Activated T-helper 2 cell treated with anti-CD3 and anti-CD28 coated beads, Interferon-gamma antibody, Interleukin-2, Interleukin-4, amounts not matched to agents 10 μg/mL and 5 μg/mL and 100 μg/mL, durations not matched to agents 14 hours and 24 hours and 36 hours (primary cell): Measurements from ENCODE around the gene ANAPC5. TPM values are rescaled to one million over a fixed set of nuclear protein-coding genes. Genes with fewer than 3 reads are reported as not detected.

Experiments used
- DNase-seq: peaks from one replicate; pipeline ENCODE4 v3.0.0; 2021; ENCODE audit warnings: low spot score
- H3K27ac Mint-ChIP-seq: one replicate; pipeline ENCODE4 v1.8.0; 2021; ENCODE audit warnings: mixed read lengths
- H3K27me3 Mint-ChIP-seq: one replicate; pipeline ENCODE4 v1.8.0; 2021; ENCODE audit warnings: low read depth, mixed read lengths
- H3K36me3 Mint-ChIP-seq: one replicate; pipeline ENCODE4 v1.8.0; 2021; ENCODE audit warnings: low read depth, mixed read lengths
- H3K4me1 Mint-ChIP-seq: one replicate; pipeline ENCODE4 v1.8.0; 2021; ENCODE audit warnings: low read depth, mixed read lengths
- H3K4me3 Mint-ChIP-seq: one replicate; pipeline ENCODE4 v1.8.0; 2021; ENCODE audit warnings: low read depth, mild to moderate bottlenecking, moderate library complexity, mixed read lengths
- H3K9me3 Mint-ChIP-seq: one replicate; pipeline ENCODE4 v1.8.0; 2021; ENCODE audit warnings: mixed read lengths
- intact Hi-C: fragments of 100-400 bp; cut with micrococcal nuclease; formaldehyde crosslinking; loops from one replicate; pipeline ENCODE4 v1.15.1; 2023
- total RNA-seq: library from RNA; stranded (reverse); gene quantifications from 2 replicates; pipeline ENCODE4 v1.2.3, GENCODE V29; 2022

ANAPC5 gene
- total RNA-seq, 1 donor from 2014 or later = 132 TPM

DNA sequence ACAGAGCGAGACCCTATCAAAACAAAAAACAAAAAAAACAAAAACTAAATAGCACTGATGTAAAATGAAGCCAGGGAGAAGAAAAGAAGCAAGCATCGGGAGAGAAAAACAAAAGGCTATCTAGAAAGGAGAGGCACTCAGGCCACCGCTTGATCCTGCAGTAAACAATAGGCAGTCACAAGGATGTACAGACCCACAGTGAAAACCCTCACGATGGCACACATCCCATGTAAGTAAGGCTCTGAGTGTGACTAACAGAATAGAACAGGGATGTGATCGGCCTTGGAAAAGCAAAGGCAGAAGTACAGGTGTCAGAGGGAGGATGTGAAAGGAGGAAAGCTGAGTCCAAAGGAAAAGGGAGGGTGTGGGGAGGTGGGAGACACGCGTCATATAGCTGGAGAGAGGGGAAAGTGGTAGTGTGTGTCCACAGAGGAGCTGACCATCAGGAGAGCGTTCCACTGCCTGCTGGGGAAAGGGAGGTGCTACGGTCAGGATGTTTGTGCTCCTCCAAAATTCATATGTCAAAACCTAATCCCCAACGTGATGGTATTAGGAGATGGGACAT lies 87.2 kb downstream of the ANAPC5 start:
- Mint-ChIP-seq H3K4me3 (no peak overlapping the region), H3K27ac (no peak overlapping the region), H3K27me3 (no peaks in the 10 kb centered on the region), H3K4me1 (peaks cover 4% of the 10 kb centered on the region), H3K36me3 (peaks cover 47% of the 10 kb centered on the region), H3K9me3 (no peaks in the 10 kb centered on the region)
- intact Hi-C loops = no loop called here
- DNase-seq = no peak

DNA sequence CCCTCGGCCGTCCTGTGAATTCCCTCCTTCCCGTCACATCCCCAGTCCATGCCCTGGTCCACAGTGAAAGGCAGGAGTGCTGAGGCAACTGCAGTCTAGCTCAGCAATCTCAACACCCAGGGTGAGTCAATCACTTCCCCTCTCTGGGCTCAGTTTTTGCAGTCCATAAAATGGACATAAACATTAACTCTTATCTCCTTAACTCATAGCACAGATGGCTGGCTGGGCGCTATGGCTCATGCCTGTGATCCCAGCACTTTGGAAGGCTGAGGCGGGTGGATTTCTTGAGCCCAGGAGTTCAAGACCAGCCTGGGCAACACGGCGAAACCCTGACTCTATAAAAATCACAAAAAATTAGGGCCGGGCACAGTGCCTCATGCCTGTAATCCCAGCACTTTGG lies 88.1 kb downstream of the ANAPC5 start:
- H3K9me3 Mint-ChIP-seq = no peaks in the 10 kb centered on the region
- peaks cover 3% of the 10 kb centered on the region for H3K4me1 Mint-ChIP-seq
- intact Hi-C loops = no loop called here
- H3K27ac Mint-ChIP-seq = no peak overlapping the region
- H3K27me3 Mint-ChIP-seq = no peaks in the 10 kb centered on the region
- DNase-seq = no peak
- peaks cover 49% of the 10 kb centered on the region for H3K36me3 Mint-ChIP-seq
- no peak overlapping the region for H3K4me3 Mint-ChIP-seq

DNA sequence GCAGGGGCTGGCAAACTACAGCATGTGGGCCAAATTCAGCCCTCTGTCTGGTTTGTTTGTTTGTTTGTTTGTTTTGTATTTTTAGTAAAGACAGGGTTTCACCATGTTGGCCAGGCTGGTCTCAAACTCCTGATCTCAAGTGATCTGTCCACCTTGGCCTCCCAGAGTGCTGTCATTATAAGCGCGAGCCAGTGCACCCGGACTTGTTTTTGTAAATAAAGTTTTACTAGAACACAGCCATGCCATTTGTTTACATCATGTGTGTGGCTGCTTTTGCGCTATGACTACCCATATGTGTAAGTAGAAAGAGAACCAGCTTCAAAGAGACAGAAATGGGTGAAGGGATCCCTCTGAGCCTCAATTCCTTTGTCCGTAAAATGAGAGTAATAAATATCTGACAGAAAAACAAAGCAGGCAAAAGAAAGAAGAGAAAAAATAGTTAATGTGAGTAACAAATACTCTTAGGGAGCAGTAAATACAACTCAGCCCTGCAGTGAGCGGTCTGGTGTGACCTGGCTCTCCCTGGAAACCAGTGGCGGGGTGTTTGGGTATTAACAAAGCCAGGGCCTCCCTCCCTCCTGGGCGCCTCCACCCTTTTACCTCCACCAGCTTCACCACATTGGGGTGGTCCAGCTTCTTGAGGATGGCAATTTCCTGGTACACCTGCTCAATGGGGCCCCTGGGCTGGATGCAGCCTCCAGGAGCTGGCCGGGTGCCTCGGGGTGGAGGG lies 88.8 kb downstream of the ANAPC5 start:
- H3K27ac Mint-ChIP-seq = no peak overlapping the region
- no peaks in the 10 kb centered on the region for H3K9me3 Mint-ChIP-seq
- H3K27me3 Mint-ChIP-seq = no peaks in the 10 kb centered on the region
- no peaks in the 10 kb centered on the region for H3K4me1 Mint-ChIP-seq
- intact Hi-C loops = no loop called here
- peaks cover 52% of the 10 kb centered on the region for H3K36me3 Mint-ChIP-seq
- no peak for DNase-seq
- H3K4me3 Mint-ChIP-seq = no peak overlapping the region

DNA sequence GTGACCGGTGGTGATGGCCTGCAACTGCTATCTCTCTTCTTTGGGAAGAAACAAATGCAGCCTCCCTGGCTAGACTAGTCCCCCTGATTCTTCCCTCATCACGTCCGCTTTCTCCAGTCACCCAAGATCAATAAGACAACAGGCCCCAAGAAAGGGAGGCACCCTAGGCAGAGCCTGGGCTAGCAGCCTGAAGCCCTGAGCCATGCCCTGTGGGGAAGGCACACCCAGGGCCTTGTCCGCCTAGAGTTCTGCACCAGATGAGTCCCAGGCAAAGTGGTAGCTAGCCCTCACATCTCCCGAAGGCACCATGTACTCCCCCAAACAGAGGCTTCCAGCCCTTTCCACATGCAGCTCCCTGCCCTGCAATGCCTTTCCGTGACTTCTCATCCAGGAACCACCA lies 90.8 kb downstream of the ANAPC5 start:
- Mint-ChIP-seq H3K27ac (no peak overlapping the region), H3K4me3 (no peak overlapping the region), H3K36me3 (peaks cover 57% of the 10 kb centered on the region)

DNA sequence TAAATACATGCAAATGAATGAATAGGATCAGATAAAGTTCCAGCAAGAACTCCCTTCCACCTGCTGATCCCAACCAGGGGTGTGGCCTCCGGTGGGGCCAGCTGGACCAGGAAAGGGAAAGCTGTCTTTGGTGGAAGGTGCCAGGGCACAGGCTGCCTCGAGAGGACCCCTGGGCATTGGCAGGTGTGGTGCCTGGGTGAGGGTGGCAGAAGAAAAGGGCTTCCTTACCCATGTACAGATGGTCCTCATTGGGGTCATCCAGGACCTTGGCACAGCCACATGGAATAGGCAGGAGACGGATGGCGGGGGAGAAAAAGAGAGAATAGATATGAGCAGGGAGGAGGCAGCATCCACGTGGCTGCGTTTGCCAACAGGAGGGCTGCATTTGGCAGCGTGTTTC lies 92.1 kb downstream of the ANAPC5 start:
- H3K9me3 Mint-ChIP-seq = no peaks in the 10 kb centered on the region
- H3K36me3 Mint-ChIP-seq = peaks cover 60% of the 10 kb centered on the region
- H3K27me3 Mint-ChIP-seq = no peaks in the 10 kb centered on the region
- intact Hi-C loops = no loop called here
- no peaks in the 10 kb centered on the region for H3K4me1 Mint-ChIP-seq
- no peak for DNase-seq
- no peak overlapping the region for H3K27ac Mint-ChIP-seq
- no peak overlapping the region for H3K4me3 Mint-ChIP-seq

More for the DNA sequence above, 90.8 kb downstream of the ANAPC5 start:
- intact Hi-C loops = no loop called here
- DNase-seq = no peak
- Mint-ChIP-seq H3K4me1 (no peaks in the 10 kb centered on the region), H3K27me3 (no peaks in the 10 kb centered on the region), H3K9me3 (no peaks in the 10 kb centered on the region)

DNA sequence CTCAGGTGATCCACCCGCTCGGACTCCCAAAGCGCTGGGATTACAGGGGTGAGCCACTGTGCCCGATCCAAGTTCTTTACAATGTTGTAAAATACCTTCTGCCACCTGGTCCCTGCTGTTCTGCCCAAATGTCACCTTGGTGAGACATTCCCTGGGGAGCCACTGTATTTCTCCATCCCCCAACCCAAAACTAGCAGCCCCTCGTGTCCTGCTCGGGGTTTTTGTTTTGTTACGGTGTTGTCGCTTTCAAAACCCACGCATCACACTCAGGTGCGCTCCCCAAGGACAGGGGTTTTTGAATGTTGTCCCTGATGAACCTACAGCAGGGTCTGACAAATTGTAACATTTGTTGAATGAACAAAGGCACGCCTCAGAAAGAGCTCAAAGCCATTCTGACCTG lies 93.1 kb downstream of the ANAPC5 start:
- Mint-ChIP-seq H3K9me3 (no peaks in the 10 kb centered on the region), H3K27ac (no peak overlapping the region), H3K36me3 (peaks cover 65% of the 10 kb centered on the region), H3K4me3 (no peak overlapping the region), H3K4me1 (no peaks in the 10 kb centered on the region), H3K27me3 (no peaks in the 10 kb centered on the region)
- intact Hi-C loops = no loop called here
- no peak for DNase-seq

Other genes with a start within 250 kb of the ANAPC5 start
- gene P2RX7, start 219.5 kb downstream of the ANAPC5 start, total RNA-seq = 6.5 and 6.6 TPM in 2 replicates
- 25.1 and 25.2 TPM in 2 replicates for gene P2RX4, start 142.3 kb downstream of the ANAPC5 start, total RNA-seq
- 33.3 and 35.2 TPM in 2 replicates for gene CAMKK2, start 55.7 kb downstream of the ANAPC5 start, total RNA-seq
- 74.1 and 78.3 TPM in 2 replicates for gene RNF34, start 47.7 kb upstream of the ANAPC5 start, total RNA-seq
- gene KDM2B, start 228.6 kb upstream of the ANAPC5 start, total RNA-seq = 56.2 and 59.3 TPM in 2 replicates